Activated CD4-positive, alpha-beta T cell treated with anti-CD3 and anti-CD28 coated beads for 36 hours (primary cell): ENCODE measurements around the gene OR13J1. TPM values are rescaled to one million over a fixed set of nuclear protein-coding genes. Genes with fewer than 3 reads are reported as not detected.
A peak's percentile ranks its signal among the peaks of the same experiment; 100 is the strongest.
"Not testable (repeated sequence)": the region's sequence is repeated elsewhere in the genome, so short reads cannot be mapped to it uniquely, and the experiment has no call there.

Experiments
- ATAC-seq: fragments of 200-7000 bp; cut with Tn5 transposase; one replicate; pipeline ENCODE4 v1.10.0; 2021; ENCODE audit warnings: mild to moderate bottlenecking, moderate library complexity
- CTCF ChIA-PET: fragments of 350-600 bp; sonication (Branson Sonifier 250); formaldehyde crosslinking; loops from one replicate; lab custom pipeline; 2021; ENCODE audit warnings: antibody characterized with exemption; lab: Charles Lee
- POLR2A ChIA-PET: fragments of 350-600 bp; sonication (Branson Sonifier 250); formaldehyde crosslinking; loops from one replicate; lab custom pipeline; 2021; ENCODE audit warnings: antibody characterized with exemption, inconsistent platforms; lab: Charles Lee
- DNase-seq: peaks from one replicate; pipeline ENCODE4 v3.0.0-alpha.2; 2020
- H3K27ac Mint-ChIP-seq: one replicate; pipeline ENCODE4 v1.8.0; 2021; ENCODE audit warnings: mixed read lengths
- H3K27me3 Mint-ChIP-seq: one replicate; pipeline ENCODE4 v1.8.0; 2021; ENCODE audit warnings: mixed read lengths
- H3K36me3 Mint-ChIP-seq: one replicate; pipeline ENCODE4 v1.8.0; 2021; ENCODE audit warnings: low read depth, mixed read lengths
- H3K4me1 Mint-ChIP-seq: one replicate; pipeline ENCODE4 v1.8.0; 2021; ENCODE audit warnings: mixed read lengths
- H3K4me3 Mint-ChIP-seq: one replicate; pipeline ENCODE4 v1.8.0; 2021; ENCODE audit warnings: mild to moderate bottlenecking, moderate library complexity, mixed read lengths
- H3K9me3 Mint-ChIP-seq: one replicate; pipeline ENCODE4 v1.8.0; 2021; ENCODE audit warnings: low read depth, mixed read lengths
- intact Hi-C, 2 experiments: fragments of 100-400 bp; cut with DNase I in 1 of 2; cut with micrococcal nuclease in 1 of 2; formaldehyde crosslinking; loops; one replicate each; pipeline versions ENCODE4 v1.14.2 to v1.15.1; 2022 to 2024; cut with DNase I, micrococcal nuclease
- total RNA-seq, 2 experiments: library from RNA; stranded (reverse); gene quantifications; one replicate each; pipeline ENCODE4 v1.2.3, GENCODE V29; 2021

The OR13J1 gene
- total RNA-seq, 2 experiments from 2014 or later, result not detected

DNA sequence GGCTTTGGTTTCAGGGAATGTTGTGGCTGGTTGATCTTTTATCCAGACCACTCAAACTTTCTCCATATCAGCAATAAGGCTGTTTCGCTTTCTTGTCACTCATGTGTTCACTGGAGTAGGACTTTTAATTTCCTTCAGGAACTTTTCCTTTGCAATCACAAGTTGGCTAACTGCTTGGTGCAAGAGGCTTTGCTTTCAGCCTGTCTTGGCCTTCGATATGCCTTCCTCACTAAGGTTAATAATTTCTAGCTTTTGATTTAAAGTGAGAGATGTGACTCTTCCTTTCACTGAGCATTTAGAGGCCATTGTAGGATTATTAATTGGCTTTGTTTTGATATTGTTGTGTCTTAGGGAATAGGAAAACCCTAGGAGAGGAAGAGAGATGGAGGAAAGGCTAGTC is 28.8 kb upstream of the OR13J1 start:
- intact Hi-C loops, result no loop called here
- H3K27ac Mint-ChIP-seq, result no peak overlapping the region
- CTCF ChIA-PET, result interaction anchor here (0.8 to 1.6 kb wide), 2 partner anchors 56 to 58 kb away, joined by 3 read pairs; no protein-coding TSS in a partner anchor
- H3K27me3 Mint-ChIP-seq, result peaks cover 3% of the 10 kb centered on the region
- no peak for ATAC-seq
- H3K36me3 Mint-ChIP-seq, result no peaks in the 10 kb centered on the region
- POLR2A ChIA-PET, result no interaction called here
- H3K4me3 Mint-ChIP-seq, result no peak overlapping the region
- no peak for DNase-seq
- H3K4me1 Mint-ChIP-seq, result peaks cover 5% of the 10 kb centered on the region
- no peaks in the 10 kb centered on the region for H3K9me3 Mint-ChIP-seq

DNA sequence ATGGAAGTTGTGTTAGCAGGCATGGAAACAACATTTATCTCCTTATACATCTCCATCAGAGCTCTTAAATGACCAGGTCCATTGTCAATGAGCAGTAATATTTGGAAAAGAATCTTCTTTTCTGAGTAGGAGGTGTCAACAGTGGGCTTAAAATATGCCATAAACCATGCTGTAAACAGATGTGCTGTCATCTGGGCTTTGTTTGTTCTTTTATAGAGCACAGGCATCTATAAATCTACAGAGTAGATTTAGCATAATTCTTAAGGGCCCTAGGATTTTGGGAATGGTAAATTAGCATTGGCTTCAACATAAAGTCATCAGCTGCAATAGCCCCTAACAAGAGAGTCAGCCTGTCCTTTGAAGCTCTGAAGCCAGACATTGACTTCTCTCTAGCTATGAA is 28.1 kb upstream of the OR13J1 start:
- CTCF ChIA-PET, result interaction anchor here (0.8 to 1.6 kb wide), 6 partner anchors 9 to 124 kb away, joined by 3 to 6 read pairs (median 3); no protein-coding TSS in a partner anchor

DNA sequence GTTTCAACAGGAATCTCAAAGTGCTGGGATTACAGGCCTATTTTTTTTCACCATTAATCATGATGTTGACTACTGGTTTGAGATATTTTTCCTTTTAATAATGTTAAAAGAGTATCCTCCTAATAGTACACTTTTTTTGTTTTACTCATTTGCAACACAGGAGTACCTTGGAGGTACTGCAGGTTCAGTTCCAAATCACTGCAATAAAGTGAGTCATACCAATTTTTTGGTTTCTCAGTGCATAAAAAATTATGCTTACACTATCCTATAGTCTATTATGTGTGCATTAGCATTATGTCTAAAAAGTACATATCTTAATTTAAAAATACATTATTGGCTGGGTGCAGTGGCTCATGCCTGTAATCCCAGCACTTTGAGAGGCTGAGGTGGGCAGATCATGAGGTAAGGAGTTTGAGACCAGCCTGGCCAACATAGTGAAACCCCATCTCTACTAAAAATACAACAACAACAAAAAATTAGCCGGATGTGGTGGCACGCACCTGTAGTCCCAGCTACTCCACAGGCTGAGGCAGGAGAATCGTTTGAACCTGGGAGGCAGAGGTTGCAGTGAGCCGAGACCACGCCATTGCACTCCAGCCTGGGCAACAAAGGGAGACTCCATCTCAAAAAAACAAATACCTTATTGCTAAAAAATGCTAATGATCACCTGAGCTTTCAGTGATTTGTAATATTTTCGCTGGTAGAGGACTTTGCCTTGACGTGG is 27.3 kb upstream of the OR13J1 start:
- ATAC-seq, result peak; percentile 42
- DNase-seq, intact Hi-C loops, H3K27me3 Mint-ChIP-seq, H3K36me3 Mint-ChIP-seq, H3K4me3 Mint-ChIP-seq, H3K27ac Mint-ChIP-seq, H3K9me3 Mint-ChIP-seq, H3K4me1 Mint-ChIP-seq, POLR2A ChIA-PET: not testable (repeated sequence)
- CTCF ChIA-PET, result interaction anchor here (0.9 to 2.9 kb wide), 6 partner anchors 10 to 125 kb away, joined by 3 to 13 read pairs (median 4); no protein-coding TSS in a partner anchor

More for the DNA sequence above, 28.1 kb upstream of the OR13J1 start:
- no peaks in the 10 kb centered on the region for H3K9me3 Mint-ChIP-seq
- peaks cover 3% of the 10 kb centered on the region for H3K27me3 Mint-ChIP-seq
- no peak overlapping the region for H3K4me3 Mint-ChIP-seq
- DNase-seq, result no peak
- POLR2A ChIA-PET, result no interaction called here
- peaks cover 5% of the 10 kb centered on the region for H3K4me1 Mint-ChIP-seq
- intact Hi-C loops, result no loop called here
- no peak for ATAC-seq
- H3K27ac Mint-ChIP-seq, result no peak overlapping the region
- no peaks in the 10 kb centered on the region for H3K36me3 Mint-ChIP-seq

DNA sequence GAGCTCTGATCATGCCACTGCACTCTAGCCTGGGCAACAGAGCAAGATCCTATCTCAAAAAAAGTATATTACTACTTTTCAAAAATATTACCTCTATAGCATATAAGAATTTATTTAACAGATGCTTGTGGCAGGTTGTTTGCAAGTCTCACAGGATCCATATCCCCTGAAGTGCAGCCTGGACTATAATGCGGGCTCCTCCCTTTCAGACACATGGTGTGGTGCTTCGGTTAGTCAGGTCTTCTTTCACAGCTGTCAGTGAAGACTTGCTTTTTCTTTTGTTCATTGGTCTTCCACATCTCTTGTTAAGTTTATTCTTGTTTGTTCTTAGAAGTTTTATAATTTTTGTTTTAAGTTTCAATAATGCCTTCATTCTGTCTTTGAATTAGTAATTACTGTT is 26.4 kb upstream of the OR13J1 start:
- H3K27me3 Mint-ChIP-seq, result peaks cover 7% of the 10 kb centered on the region
- H3K36me3 Mint-ChIP-seq, result no peaks in the 10 kb centered on the region
- H3K9me3 Mint-ChIP-seq, result no peaks in the 10 kb centered on the region
- intact Hi-C loops, result no loop called here
- ChIA-PET POLR2A (no interaction called here), CTCF (interaction anchor here (1.6 to 2.9 kb wide), 2 partner anchors 39 to 49 kb away, joined by 5 to 13 read pairs; no protein-coding TSS in a partner anchor)
- H3K4me3 Mint-ChIP-seq, result no peak overlapping the region
- ATAC-seq, result no peak
- H3K4me1 Mint-ChIP-seq, result no peaks in the 10 kb centered on the region
- H3K27ac Mint-ChIP-seq, result no peak overlapping the region
- no peak for DNase-seq

DNA sequence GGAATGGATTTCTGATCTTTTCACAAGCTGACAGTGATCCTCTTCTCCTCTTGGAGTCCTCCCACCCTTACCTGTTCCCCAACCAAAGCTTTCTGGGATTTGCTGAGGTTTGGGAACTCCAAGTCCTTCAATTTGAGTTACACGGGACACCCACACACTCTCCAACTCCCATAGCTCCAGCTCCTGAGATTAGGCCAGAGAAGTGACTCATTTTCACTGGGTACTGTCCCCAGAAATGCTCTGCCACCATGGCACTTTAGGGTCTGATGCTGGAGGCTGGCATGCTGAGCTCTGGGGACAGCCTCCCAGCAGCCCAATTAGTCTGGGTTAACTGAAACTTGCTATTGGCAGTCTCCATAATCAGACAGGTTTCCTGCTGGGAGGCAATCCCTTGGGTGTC is 21.9 kb upstream of the OR13J1 start:
- ATAC-seq, result no peak
- H3K36me3 Mint-ChIP-seq, result no peaks in the 10 kb centered on the region
- intact Hi-C loops, result loop anchor here in 1 of 2 experiments (5.0 kb wide), 1 partner anchor 40 kb away; no protein-coding TSS in a partner anchor
- H3K4me1 Mint-ChIP-seq, result no peaks in the 10 kb centered on the region
- CTCF ChIA-PET, result interaction anchor here (0.6 to 2.5 kb wide), 5 partner anchors 10 to 453 kb away, joined by 3 to 15 read pairs (median 4); no protein-coding TSS in a partner anchor
- no peaks in the 10 kb centered on the region for H3K9me3 Mint-ChIP-seq
- H3K27ac Mint-ChIP-seq, result no peak overlapping the region
- POLR2A ChIA-PET, result no interaction called here
- H3K27me3 Mint-ChIP-seq, result peaks cover 7% of the 10 kb centered on the region
- no peak overlapping the region for H3K4me3 Mint-ChIP-seq
- no peak for DNase-seq

DNA sequence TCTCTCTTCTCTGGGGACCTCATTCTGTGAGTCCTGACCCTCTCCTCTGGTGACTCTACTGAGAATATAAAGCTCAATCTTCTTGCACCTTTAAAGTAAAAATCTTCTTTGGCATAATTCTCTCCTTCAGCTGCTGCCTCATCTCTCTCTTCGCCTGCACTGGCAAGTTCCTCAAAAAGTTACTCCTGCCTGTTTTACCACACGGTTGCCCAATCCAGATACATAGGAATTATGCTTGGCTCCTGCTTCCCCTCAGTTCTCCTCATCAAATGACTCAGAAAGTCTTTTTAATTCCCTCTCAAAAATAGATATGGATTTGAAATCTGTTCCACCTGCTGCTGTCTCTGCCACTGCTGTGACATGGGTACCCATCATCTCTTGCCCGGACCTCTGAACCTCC is 21.4 kb upstream of the OR13J1 start:
- Mint-ChIP-seq H3K9me3 (no peaks in the 10 kb centered on the region), H3K4me3 (no peak overlapping the region), H3K4me1 (no peaks in the 10 kb centered on the region), H3K27me3 (peaks cover 7% of the 10 kb centered on the region), H3K27ac (no peak overlapping the region), H3K36me3 (no peaks in the 10 kb centered on the region)
- ATAC-seq (no peak), DNase-seq (no peak)
- ChIA-PET POLR2A (no interaction called here), CTCF (interaction anchor here (0.6 to 2.5 kb wide), 5 partner anchors 9 to 453 kb away, joined by 3 to 15 read pairs (median 4); no protein-coding TSS in a partner anchor)
- intact Hi-C loops, result loop anchor here in 1 of 2 experiments (5.0 kb wide), 1 partner anchor 39 kb away; no protein-coding TSS in a partner anchor

DNA sequence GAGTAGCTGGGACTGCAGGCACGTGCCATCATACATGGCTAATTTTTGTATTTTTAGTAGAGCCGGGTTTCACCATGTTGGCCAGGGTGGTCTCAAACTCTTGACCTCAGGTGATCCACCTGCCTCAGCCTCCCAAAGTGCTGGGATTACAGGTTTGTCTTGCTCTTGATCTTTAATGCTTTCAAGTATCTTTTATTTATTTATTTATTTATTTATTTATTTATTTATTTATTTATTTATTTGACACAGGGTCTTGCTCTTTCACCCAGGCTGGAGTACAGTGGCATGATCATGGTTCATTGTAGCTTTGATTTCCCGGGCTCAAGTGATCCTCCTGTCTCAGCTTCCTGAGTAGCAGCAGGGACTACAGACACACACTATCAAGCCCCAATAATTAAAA is 14.7 kb upstream of the OR13J1 start:
- not testable (repeated sequence) for DNase-seq, H3K9me3 Mint-ChIP-seq, H3K27ac Mint-ChIP-seq, H3K27me3 Mint-ChIP-seq, H3K4me3 Mint-ChIP-seq, H3K4me1 Mint-ChIP-seq, H3K36me3 Mint-ChIP-seq, ATAC-seq
- CTCF ChIA-PET, result interaction anchor here (1.2 to 2.1 kb wide), 2 partner anchors 18 to 59 kb away, joined by 3 to 8 read pairs; no protein-coding TSS in a partner anchor
- POLR2A ChIA-PET, result interaction anchor here (0.7 kb wide), 1 partner anchor 444 kb away, joined by 3 read pairs; no protein-coding TSS in a partner anchor
- intact Hi-C loops, result loop anchor here in 1 of 2 experiments (5.0 kb wide), 1 partner anchor 283 kb away; no protein-coding TSS in a partner anchor

DNA sequence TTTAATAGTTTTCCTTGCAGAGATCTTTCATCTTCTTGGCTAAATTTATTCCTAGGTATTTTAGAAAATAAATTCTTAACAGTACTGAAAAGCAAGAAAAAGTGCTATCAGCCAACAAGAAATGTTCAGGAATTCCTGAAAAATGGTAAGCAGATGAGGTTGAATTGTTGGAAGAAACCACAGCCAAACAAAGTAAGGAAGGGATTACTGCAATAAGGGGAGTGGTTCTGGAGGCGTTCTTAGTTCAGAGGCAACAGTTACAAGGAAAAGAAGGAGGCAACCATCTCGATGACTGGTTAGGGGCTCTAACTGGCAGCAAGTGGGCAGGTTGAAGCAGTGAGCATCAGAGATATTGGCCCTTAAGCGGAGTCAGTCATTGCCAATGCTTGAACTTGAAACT is 12.8 kb upstream of the OR13J1 start:
- intact Hi-C loops, result loop anchor here (1.0 to 5.0 kb wide), 4 partner anchors 57 to 281 kb away; no protein-coding TSS in a partner anchor

DNA sequence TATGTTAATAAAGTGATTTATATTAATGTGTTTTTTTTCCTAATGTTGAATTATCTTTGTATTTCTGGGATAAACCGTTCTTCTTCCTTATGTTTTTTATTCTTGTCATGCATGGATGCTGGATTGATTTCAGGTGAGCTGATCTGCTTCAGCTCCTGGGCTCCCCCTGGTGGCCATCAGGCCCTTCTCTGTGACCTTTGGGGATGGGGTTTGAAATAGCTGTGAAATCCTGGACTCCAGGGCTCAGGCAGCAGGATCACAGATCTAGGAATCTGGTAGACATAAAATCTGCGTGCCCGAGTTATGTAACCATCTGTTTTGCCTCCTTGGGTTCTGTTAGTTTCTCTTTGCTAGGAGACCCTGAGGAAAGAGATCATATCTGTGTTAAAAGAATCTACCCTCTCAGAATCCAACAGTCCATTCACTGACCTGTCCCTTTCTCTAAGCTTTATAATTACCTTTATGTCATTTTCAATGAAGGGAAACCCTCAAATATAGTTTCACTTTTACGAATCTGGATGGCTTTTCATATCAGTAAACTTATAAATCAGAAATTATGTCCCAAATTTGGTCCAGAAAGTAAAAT is 12.2 kb upstream of the OR13J1 start:
- Mint-ChIP-seq H3K27ac (no peak overlapping the region), H3K4me3 (no peak overlapping the region), H3K9me3 (peaks cover 6% of the 10 kb centered on the region), H3K27me3 (peaks cover 4% of the 10 kb centered on the region), H3K4me1 (no peaks in the 10 kb centered on the region), H3K36me3 (peaks cover 2% of the 10 kb centered on the region)
- POLR2A ChIA-PET, result interaction anchor here (0.6 to 0.7 kb wide), 3 partner anchors 105 to 770 kb away, joined by 3 to 4 read pairs (median 3); no protein-coding TSS in a partner anchor
- CTCF ChIA-PET, result interaction anchor here (0.6 to 3.0 kb wide), 57 partner anchors 9 to 329 kb away, joined by 3 to 50 read pairs (median 4); partner anchors contain the start of genes FAM221B, NPR2, SPAG8 and TMEM8B
- intact Hi-C loops, result loop anchor here (1.0 to 5.0 kb wide), 4 partner anchors 56 to 280 kb away; no protein-coding TSS in a partner anchor
- DNase-seq, result peak; percentile 89
- ATAC-seq, result peak; percentile 77

More for the DNA sequence above, 12.8 kb upstream of the OR13J1 start:
- ATAC-seq (no peak), DNase-seq (no peak)
- Mint-ChIP-seq H3K9me3 (no peaks in the 10 kb centered on the region), H3K4me1 (no peaks in the 10 kb centered on the region), H3K36me3 (no peaks in the 10 kb centered on the region), H3K27me3 (peaks cover 2% of the 10 kb centered on the region), H3K27ac (no peak overlapping the region), H3K4me3 (no peak overlapping the region)
- POLR2A ChIA-PET, result no interaction called here
- CTCF ChIA-PET, result interaction anchor here (0.6 to 3.0 kb wide), 25 partner anchors 9 to 218 kb away, joined by 3 to 50 read pairs (median 6); partner anchors contain the start of genes FAM221B, SPAG8 and TMEM8B

DNA sequence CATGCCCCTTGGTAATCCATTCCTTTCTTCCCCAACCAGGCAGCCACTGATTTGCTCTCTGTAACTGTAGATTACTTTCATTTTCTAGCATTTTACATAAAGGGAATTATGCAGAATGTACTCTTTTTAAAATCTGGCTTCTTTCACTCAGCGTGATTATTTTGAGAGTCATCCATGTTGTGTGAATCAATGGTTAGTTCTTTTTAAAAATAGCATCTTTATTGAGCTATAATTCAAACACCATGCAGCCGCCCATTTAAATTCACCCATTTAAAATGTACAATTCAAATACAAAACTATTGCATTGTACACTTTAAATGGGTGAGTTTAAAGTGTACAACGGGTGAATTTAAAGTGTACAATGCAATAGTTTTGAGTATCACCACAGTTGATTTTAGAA is 2.3 kb upstream of the OR13J1 start:
- ATAC-seq (no peak), DNase-seq (no peak)
- ChIA-PET CTCF (interaction anchor here (2.0 kb wide), 1 partner anchor 9 kb away, joined by 4 read pairs; no protein-coding TSS in a partner anchor), POLR2A (no interaction called here)
- H3K36me3 Mint-ChIP-seq, result no peaks in the 10 kb centered on the region
- peaks cover 4% of the 10 kb centered on the region for H3K27me3 Mint-ChIP-seq
- intact Hi-C loops, result no loop called here
- no peaks in the 10 kb centered on the region for H3K4me1 Mint-ChIP-seq
- H3K27ac Mint-ChIP-seq, result no peak overlapping the region
- H3K9me3 Mint-ChIP-seq, result peaks cover 7% of the 10 kb centered on the region
- H3K4me3 Mint-ChIP-seq, result no peak overlapping the region

DNA sequence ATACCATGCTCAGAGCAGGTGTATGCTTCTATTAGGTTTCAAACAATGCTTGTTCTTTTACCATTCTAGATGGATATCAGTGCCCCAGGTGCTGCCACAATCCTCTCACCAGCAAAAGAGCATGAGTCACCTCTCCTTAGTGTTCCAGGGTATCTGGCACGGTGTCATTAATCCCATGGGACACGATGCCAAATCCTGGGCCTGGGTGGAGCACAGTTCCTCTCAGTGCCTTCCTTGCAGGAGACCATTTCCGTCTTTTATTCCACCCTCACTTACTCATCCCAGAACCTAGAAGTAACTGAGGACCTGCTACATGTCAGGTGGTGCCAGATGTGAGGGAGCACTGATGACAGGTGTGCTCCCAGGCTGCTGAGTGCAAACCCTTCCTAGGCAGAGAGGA is 1.3 kb upstream of the OR13J1 start:
- ChIA-PET CTCF (interaction anchor here (0.8 kb wide), 1 partner anchor 10 kb away, joined by 5 read pairs; no protein-coding TSS in a partner anchor), POLR2A (no interaction called here)
- no peaks in the 10 kb centered on the region for H3K36me3 Mint-ChIP-seq
- H3K4me1 Mint-ChIP-seq, result no peaks in the 10 kb centered on the region
- intact Hi-C loops, result no loop called here
- H3K27ac Mint-ChIP-seq, result no peak overlapping the region
- H3K9me3 Mint-ChIP-seq, result no peaks in the 10 kb centered on the region
- no peak overlapping the region for H3K4me3 Mint-ChIP-seq
- no peaks in the 10 kb centered on the region for H3K27me3 Mint-ChIP-seq
- ATAC-seq (no peak), DNase-seq (no peak)
